SK-N-SH (cell line): ENCODE results near the gene BNC2. TPM values are rescaled to one million over a fixed set of nuclear protein-coding genes. Genes with fewer than 3 reads are reported as not detected.

Experiments
- CTCF ChIA-PET: fragments of 300-600, 350-600 bp; formaldehyde crosslinking; extraction: SDS; loops from one replicate; lab custom pipeline; 2021; lab: Yijun Ruan, JAX
- POLR2A ChIA-PET: fragments of 350-600 bp; sonication (Branson Sonifier 250); formaldehyde crosslinking; extraction: SDS; loops from one replicate; lab custom pipeline; 2020; ENCODE audit warnings: antibody characterized with exemption, inconsistent platforms; lab: Yijun Ruan, JAX
- DNase-seq: peaks from one replicate; pipeline ENCODE4 v3.0.0; 2012
- H2AFZ ChIP-seq: fragments of 200-600 bp; sonication (generic); 2 replicates; pipeline ENCODE4 v1.8.1; 2016; ENCODE audit warnings: antibody characterized with exemption, mild to moderate bottlenecking, low read depth
- H3F3A ChIP-seq: fragments of 200-600 bp; sonication (generic); replicated peaks from 2 replicates; pipeline ENCODE3; 2016; ENCODE audit warnings: antibody characterized with exemption, mild to moderate bottlenecking; ENCODE audit not compliant: insufficient read depth
- H3K27ac ChIP-seq, 2 experiments: fragments of 200-500 bp in 1 of 2; fragments of 200-600 bp in 1 of 2; sonication (Bioruptor generic) in 1 of 2; sonication (generic), shearing (Covaris generic) in 1 of 2; 2 replicates each; pipeline versions ENCODE4 v1.5.1 to v1.6.1; 2014 to 2016; ENCODE audit warnings: low read depth in 2 of 2, inconsistent platforms in 1 of 2, low read length in 1 of 2, mild to moderate bottlenecking in 1 of 2, mixed read lengths in 1 of 2
- H3K27me3 ChIP-seq: fragments of 200-600 bp; sonication (generic), shearing (Covaris generic); 2 replicates; pipeline ENCODE4 v1.6.1; 2016; ENCODE audit warnings: mixed run types; ENCODE audit not compliant: insufficient read depth
- H3K36me3 ChIP-seq, 2 experiments: fragments of 200-500 bp in 1 of 2; fragments of 200-600 bp in 1 of 2; sonication (Bioruptor generic) in 1 of 2; sonication (generic) in 1 of 2; replicated peaks in 1 of 2; 2 replicates each; pipeline versions ENCODE3 to v1.5.1; 2014 to 2016; ENCODE audit warnings: low read length in 1 of 2, mild to moderate bottlenecking in 1 of 2; ENCODE audit not compliant: insufficient read depth in 2 of 2, control insufficient read depth in 1 of 2
- H3K4me1 ChIP-seq, 2 experiments: fragments of 200-500 bp in 1 of 2; fragments of 200-600 bp in 1 of 2; sonication (Bioruptor generic) in 1 of 2; sonication (generic), shearing (Covaris generic) in 1 of 2; 2 replicates each; pipeline versions ENCODE4 v1.5.1 to v1.6.1; 2014 to 2016; ENCODE audit warnings: low read depth in 1 of 2, low read length in 1 of 2, mixed run types in 1 of 2; ENCODE audit not compliant: insufficient read depth in 2 of 2, control insufficient read depth in 1 of 2
- H3K4me2 ChIP-seq: fragments of 200-600 bp; sonication (generic), shearing (Covaris generic); 2 replicates; pipeline ENCODE4 v1.6.1; 2017; ENCODE audit warnings: mixed run types
- H3K4me3 ChIP-seq, 2 experiments: fragments of 200-500 bp in 1 of 2; fragments of 200-600 bp in 1 of 2; sonication (Bioruptor generic) in 1 of 2; sonication (generic), shearing (Covaris generic) in 1 of 2; 2 replicates each; pipeline versions ENCODE4 v1.5.1 to v1.8.1; 2014 to 2016; ENCODE audit warnings: low read depth in 2 of 2, inconsistent platforms in 1 of 2, low read length in 1 of 2, mild to moderate bottlenecking in 1 of 2, mixed read lengths in 1 of 2, moderate library complexity in 1 of 2
- H3K79me2 ChIP-seq: fragments of 200-600 bp; sonication (generic); 2 replicates; pipeline ENCODE4 v1.8.1; 2017; ENCODE audit warnings: mild to moderate bottlenecking; ENCODE audit not compliant: insufficient read depth
- H3K9ac ChIP-seq: fragments of 200-600 bp; sonication (generic); 2 replicates; pipeline ENCODE4 v1.6.1; 2017; ENCODE audit warnings: mixed run types
- H3K9me2 ChIP-seq: fragments of 200-600 bp; sonication (generic); 2 replicates; pipeline ENCODE4 v1.6.1; 2017; ENCODE audit warnings: mixed run types
- H3K9me3 ChIP-seq: fragments of 200-600 bp; sonication (generic); 2 replicates; pipeline ENCODE4 v1.6.1; 2017; ENCODE audit warnings: mixed run types, mild to moderate bottlenecking, moderate library complexity
- H4K20me1 ChIP-seq: fragments of 200-600 bp; sonication (generic); 2 replicates; pipeline ENCODE4 v1.6.1; 2017; ENCODE audit warnings: mild to moderate bottlenecking, mixed run types; ENCODE audit not compliant: insufficient read depth
- CHD2 ChIP-seq: fragments of 150-350 bp; IDR thresholded peaks from 2 replicates; pipeline ENCODE4 v1.6.1; 2018; ENCODE audit warnings: low read length; ENCODE audit not compliant: partially characterized antibody
- ELF1 ChIP-seq: IDR thresholded peaks from 2 replicates; pipeline ENCODE4 v1.4.0; 2012
- EP300 ChIP-seq, 2 experiments: IDR thresholded peaks; 2 replicates each; pipeline versions ENCODE4 v1.4.0 to v1.6.1; 2012; ENCODE audit warnings: borderline replicate concordance in 1 of 2, low read depth in 1 of 2, low read length in 1 of 2
- EZH2phosphoT487 ChIP-seq: fragments of 200-600 bp; sonication (generic); IDR thresholded peaks from 2 replicates; pipeline ENCODE4 v1.6.1; 2017; ENCODE audit warnings: low read depth, mixed run types, mild to moderate bottlenecking, antibody characterized with exemption, moderate library complexity, borderline replicate concordance
- FOSL2 ChIP-seq: IDR thresholded peaks from 2 replicates; pipeline ENCODE4 v1.4.0; 2012; ENCODE audit warnings: low read depth, mild to moderate bottlenecking, moderate library complexity, borderline replicate concordance
- GABPA ChIP-seq: IDR thresholded peaks from 2 replicates; pipeline ENCODE4 v1.4.0; 2012; ENCODE audit warnings: low read depth, mild to moderate bottlenecking
- JUND ChIP-seq: IDR thresholded peaks from 2 replicates; pipeline ENCODE4 v1.4.0; 2012
- RFX5 ChIP-seq: IDR thresholded peaks from 2 replicates; pipeline ENCODE4 v1.6.1; 2012; ENCODE audit warnings: mild to moderate bottlenecking, improper control_type of control experiment, low read length
- RXRA ChIP-seq: IDR thresholded peaks from 2 replicates; pipeline ENCODE4 v1.4.0; 2012; ENCODE audit warnings: low read depth, mild to moderate bottlenecking, borderline replicate concordance
- SMC3 ChIP-seq: IDR thresholded peaks from 2 replicates; pipeline ENCODE4 v1.6.1; 2012; ENCODE audit warnings: low read depth, low read length, improper control_type of control experiment
- TCF12 ChIP-seq: IDR thresholded peaks from 2 replicates; pipeline ENCODE4 v1.4.0; 2012
- TEAD4 ChIP-seq: IDR thresholded peaks from 2 replicates; pipeline ENCODE4 v1.4.0; 2012; ENCODE audit warnings: mild to moderate bottlenecking, borderline replicate concordance; ENCODE audit not compliant: insufficient read depth
- WGBS: methylation state at CpG from one replicate; pipeline ENCODE4 v1.1.6; 2017; ENCODE audit warnings: low lambda C conversion rate; 5-methylcytosine and 5-hydroxymethylcytosine counted together
- polyA plus RNA-seq, 3 experiments: library from polyadenylated mRNA; depleted of rRNA; stranded (reverse); fragments of >200 nt; gene quantifications; 2 replicates each; pipeline ENCODE4 v1.2.3, GENCODE V29; 2012
- TF ChIP-seq, protein P1 (sequence below): IDR thresholded peaks from 2 replicates; pipeline ENCODE4 v1.4.0; 2012; ENCODE audit warnings: low read depth, borderline replicate concordance
- TF ChIP-seq, protein P2 (sequence below): IDR thresholded peaks from 2 replicates; pipeline ENCODE4; 2012
- TF ChIP-seq, protein P3 (sequence below): IDR thresholded peaks from 2 replicates; pipeline ENCODE4 v1.4.0; 2012; ENCODE audit warnings: low read depth
- TF ChIP-seq, protein P4 (sequence below): IDR thresholded peaks from 2 replicates; pipeline ENCODE4 v1.6.1; 2012; ENCODE audit warnings: mild to moderate bottlenecking, low read depth, low read length, moderate library complexity

BNC2 gene
- polyA plus RNA-seq, 1 of the 3 experiments (the other 2 are of a cell fraction), result 8.8 TPM

DNA sequence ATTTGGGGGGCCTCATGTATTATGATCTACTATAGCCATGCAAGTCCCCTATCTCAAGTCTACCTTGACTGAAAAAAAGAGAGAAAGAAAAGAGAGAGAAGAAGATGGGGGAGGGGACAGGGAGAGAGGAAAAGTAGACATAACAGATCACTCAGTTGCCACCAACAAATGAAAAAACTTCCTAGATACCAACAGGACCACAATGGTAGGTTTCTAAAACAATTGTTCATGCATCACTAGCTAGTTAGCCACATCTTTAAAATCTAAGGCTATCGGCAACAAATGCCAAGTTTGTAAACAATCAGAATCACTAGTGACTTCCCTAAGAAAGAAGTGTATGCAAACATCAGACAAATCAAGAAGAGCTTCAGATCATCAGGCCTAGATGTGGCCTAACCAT, 328.2 kb downstream of the BNC2 start:
- H3K9me2 ChIP-seq, result no peaks in the 10 kb centered on the region
- no peak overlapping the region for H3K4me2 ChIP-seq
- POLR2A ChIA-PET, result no interaction called here

DNA sequence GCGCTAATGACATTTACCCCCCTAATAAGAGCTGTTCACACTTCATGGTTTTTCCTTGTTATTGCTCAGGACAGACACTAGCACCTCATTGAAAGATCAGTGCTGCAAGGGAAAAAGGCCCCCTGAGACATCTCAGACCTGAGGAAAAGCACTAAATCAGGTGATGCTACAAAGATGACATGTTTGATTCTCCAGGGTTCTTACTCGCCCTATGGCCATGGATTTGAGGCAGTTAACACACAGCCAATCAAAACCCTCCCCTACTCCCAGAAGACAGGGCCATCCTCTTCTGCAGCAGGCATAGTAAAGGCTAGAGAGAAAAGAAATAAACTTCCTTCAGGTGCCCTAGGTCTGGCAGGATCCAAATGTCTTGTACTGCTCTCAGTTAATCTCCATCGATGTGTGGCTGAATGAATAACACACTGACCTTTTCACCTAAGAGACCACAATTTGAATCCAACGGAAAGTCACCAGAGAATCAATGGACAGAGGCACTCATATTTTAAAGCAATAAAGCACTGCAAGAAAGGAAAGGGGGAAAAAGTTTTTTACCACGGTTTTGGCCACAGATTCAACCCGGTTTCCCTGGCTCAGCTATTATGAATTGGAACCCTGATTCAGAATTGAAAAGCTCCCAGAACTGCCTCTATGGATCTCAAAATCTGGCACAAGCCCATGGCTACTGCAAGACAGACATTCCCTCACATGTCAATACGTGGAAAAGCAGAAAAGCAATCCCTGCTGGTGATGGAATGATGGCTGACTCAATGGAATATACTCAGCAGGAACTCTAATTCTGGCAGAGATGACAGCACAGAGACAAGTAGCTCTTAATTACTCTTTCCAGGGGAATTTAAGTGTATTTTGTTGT, 329.5 kb downstream of the BNC2 start:
- peaks cover 3 to 16% of the 10 kb centered on the region in 2 experiments; a peak in 3 of 4 replicates for H3K4me1 ChIP-seq
- H3K4me2 ChIP-seq, result no peak overlapping the region
- no peak for DNase-seq
- H3K4me3 ChIP-seq, result no peak overlapping the region
- peaks cover 16% of the 10 kb centered on the region for H3F3A ChIP-seq
- ChIA-PET POLR2A (no interaction called here), CTCF (interaction anchor here (0.6 kb wide), 2 partner anchors 28 to 277 kb away, joined by 3 read pairs; no protein-coding TSS in a partner anchor)
- no peaks in the 10 kb centered on the region for H3K36me3 ChIP-seq
- no peak overlapping the region for H2AFZ ChIP-seq
- peak overlapping the region in 1 of 2 experiments; percentile 20; a peak in 1 of 4 replicates for H3K27ac ChIP-seq
- no peaks in the 10 kb centered on the region for H4K20me1 ChIP-seq
- WGBS, result 74% methylated on average over 6 of the region's 7 CpGs
- H3K27me3 ChIP-seq, result no peaks in the 10 kb centered on the region
- no peaks in the 10 kb centered on the region for H3K9me2 ChIP-seq
- no peaks in the 10 kb centered on the region for H3K9me3 ChIP-seq
- H3K9ac ChIP-seq, result no peak overlapping the region
- peaks cover 9% of the 10 kb centered on the region for H3K79me2 ChIP-seq
- TF ChIP-seq TCF12, result no peak
- TF ChIP-seq EZH2phosphoT487, result no peak
- 0 out of 4 replicates have a peak, but pooled peaks of 1 of the 2 experiments have one; percentile 13 for TF ChIP-seq EP300 (IDR thresholded peaks at IDR 0.05; ENCODE audit: borderline replicate concordance in 1 of 2, low read depth in 1 of 2, low read length in 1 of 2)
- TF ChIP-seq ELF1, result no peak
- TF ChIP-seq CHD2, result no peak
- TF ChIP-seq, protein P1, sequence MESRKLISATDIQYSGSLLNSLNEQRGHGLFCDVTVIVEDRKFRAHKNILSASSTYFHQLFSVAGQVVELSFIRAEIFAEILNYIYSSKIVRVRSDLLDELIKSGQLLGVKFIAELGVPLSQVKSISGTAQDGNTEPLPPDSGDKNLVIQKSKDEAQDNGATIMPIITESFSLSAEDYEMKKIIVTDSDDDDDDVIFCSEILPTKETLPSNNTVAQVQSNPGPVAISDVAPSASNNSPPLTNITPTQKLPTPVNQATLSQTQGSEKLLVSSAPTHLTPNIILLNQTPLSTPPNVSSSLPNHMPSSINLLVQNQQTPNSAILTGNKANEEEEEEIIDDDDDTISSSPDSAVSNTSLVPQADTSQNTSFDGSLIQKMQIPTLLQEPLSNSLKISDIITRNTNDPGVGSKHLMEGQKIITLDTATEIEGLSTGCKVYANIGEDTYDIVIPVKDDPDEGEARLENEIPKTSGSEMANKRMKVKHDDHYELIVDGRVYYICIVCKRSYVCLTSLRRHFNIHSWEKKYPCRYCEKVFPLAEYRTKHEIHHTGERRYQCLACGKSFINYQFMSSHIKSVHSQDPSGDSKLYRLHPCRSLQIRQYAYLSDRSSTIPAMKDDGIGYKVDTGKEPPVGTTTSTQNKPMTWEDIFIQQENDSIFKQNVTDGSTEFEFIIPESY, result no peak
- no peak for TF ChIP-seq TEAD4
- peak; percentile 54; the same call in 1 of the 2 replicates for TF ChIP-seq RXRA
- TF ChIP-seq GABPA, result no peak
- TF ChIP-seq, protein P2, sequence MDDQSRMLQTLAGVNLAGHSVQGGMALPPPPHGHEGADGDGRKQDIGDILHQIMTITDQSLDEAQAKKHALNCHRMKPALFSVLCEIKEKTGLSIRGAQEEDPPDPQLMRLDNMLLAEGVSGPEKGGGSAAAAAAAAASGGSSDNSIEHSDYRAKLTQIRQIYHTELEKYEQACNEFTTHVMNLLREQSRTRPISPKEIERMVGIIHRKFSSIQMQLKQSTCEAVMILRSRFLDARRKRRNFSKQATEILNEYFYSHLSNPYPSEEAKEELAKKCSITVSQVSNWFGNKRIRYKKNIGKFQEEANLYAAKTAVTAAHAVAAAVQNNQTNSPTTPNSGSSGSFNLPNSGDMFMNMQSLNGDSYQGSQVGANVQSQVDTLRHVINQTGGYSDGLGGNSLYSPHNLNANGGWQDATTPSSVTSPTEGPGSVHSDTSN, result peak; percentile 46
- TF ChIP-seq, protein P3, sequence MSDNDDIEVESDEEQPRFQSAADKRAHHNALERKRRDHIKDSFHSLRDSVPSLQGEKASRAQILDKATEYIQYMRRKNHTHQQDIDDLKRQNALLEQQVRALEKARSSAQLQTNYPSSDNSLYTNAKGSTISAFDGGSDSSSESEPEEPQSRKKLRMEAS, result no peak
- no peak for TF ChIP-seq SMC3
- TF ChIP-seq FOSL2, result no peak
- TF ChIP-seq, protein P4, sequence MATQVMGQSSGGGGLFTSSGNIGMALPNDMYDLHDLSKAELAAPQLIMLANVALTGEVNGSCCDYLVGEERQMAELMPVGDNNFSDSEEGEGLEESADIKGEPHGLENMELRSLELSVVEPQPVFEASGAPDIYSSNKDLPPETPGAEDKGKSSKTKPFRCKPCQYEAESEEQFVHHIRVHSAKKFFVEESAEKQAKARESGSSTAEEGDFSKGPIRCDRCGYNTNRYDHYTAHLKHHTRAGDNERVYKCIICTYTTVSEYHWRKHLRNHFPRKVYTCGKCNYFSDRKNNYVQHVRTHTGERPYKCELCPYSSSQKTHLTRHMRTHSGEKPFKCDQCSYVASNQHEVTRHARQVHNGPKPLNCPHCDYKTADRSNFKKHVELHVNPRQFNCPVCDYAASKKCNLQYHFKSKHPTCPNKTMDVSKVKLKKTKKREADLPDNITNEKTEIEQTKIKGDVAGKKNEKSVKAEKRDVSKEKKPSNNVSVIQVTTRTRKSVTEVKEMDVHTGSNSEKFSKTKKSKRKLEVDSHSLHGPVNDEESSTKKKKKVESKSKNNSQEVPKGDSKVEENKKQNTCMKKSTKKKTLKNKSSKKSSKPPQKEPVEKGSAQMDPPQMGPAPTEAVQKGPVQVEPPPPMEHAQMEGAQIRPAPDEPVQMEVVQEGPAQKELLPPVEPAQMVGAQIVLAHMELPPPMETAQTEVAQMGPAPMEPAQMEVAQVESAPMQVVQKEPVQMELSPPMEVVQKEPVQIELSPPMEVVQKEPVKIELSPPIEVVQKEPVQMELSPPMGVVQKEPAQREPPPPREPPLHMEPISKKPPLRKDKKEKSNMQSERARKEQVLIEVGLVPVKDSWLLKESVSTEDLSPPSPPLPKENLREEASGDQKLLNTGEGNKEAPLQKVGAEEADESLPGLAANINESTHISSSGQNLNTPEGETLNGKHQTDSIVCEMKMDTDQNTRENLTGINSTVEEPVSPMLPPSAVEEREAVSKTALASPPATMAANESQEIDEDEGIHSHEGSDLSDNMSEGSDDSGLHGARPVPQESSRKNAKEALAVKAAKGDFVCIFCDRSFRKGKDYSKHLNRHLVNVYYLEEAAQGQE, result no peak
- no peak for TF ChIP-seq RFX5
- TF ChIP-seq JUND, result no peak

More for the DNA sequence above, 328.2 kb downstream of the BNC2 start:
- H3F3A ChIP-seq, result peaks cover 8% of the 10 kb centered on the region
- no peaks in the 10 kb centered on the region for H3K36me3 ChIP-seq
- no peak overlapping the region for H2AFZ ChIP-seq
- TF ChIP-seq CHD2, result no peak
- H3K4me3 ChIP-seq, result no peak overlapping the region
- H3K79me2 ChIP-seq, result peaks cover 9% of the 10 kb centered on the region
- DNase-seq, result no peak
- no peaks in the 10 kb centered on the region for H3K27me3 ChIP-seq
- no peak overlapping the region for H3K27ac ChIP-seq
- CTCF ChIA-PET, result interaction anchor here (1.3 kb wide), 1 partner anchor 17 kb away, joined by 3 read pairs; no protein-coding TSS in a partner anchor
- peaks cover 3 to 16% of the 10 kb centered on the region in 2 experiments; a peak in 3 of 4 replicates for H3K4me1 ChIP-seq
- H3K9ac ChIP-seq, result no peak overlapping the region
- H4K20me1 ChIP-seq, result no peaks in the 10 kb centered on the region
- 100% methylated on average over 1 of the region's 1 CpG for WGBS
- no peaks in the 10 kb centered on the region for H3K9me3 ChIP-seq
